Measurements from ENCODE around the gene C19orf67.

C19orf67 gene

DNA sequence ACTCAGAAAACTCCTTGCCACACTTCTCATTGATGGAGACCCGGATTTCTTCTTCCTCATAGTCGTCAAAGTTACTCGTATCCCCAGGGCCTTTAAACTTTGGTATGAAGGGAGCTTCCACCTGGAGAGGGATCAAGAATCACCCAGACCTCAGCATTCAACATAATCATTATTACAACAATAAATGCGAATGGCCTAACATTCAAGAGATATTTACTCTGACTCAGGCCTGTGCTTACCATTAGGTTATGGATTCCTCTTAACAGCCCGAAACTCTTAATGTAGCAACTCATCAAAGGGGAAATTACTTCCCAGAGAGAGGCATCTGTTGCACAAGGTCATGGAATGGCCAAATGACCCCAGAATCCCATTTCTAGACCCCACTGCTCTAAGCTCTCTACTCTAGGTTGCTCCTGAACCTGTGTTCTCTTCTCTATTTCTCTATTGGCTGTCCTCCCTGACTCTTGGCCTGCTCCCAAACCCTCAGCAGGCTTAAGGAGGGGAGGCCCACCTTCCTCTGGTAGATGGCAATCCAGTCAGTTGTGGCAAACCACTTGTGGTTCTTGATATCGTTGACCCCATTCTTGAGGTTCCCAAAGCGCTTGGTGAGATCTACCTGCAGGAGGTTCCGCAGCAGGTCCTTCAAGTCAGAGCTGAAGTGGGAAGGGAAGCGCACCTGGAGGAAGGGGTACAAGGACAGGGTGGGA, 7.7 kb upstream of the C19orf67 start:
- H3K9me3 ChIP-seq (ENCODE audit: control insufficient read depth, low read length): peaks cover 14% of the 10 kb centered on the region
- WGBS, 2 experiments (ENCODE audit: insufficient coverage in 2 of 2): 97 to 99% methylated on average over 6 to 8 of the region's 9 CpGs
- peaks cover 6% of the 10 kb centered on the region for H3K4me1 ChIP-seq (ENCODE audit: control insufficient read depth, insufficient read depth, low read length, poor library complexity, severe bottlenecking)
- H3K27ac ChIP-seq (ENCODE audit: low read depth, low read length, severe bottlenecking): no peak overlapping the region
- H3K36me3 ChIP-seq (ENCODE audit: control insufficient read depth, insufficient read depth, low read length): peaks cover 26% of the 10 kb centered on the region
- H3K4me3 ChIP-seq (ENCODE audit: extremely low read depth, insufficient read depth, low read length, poor library complexity, severe bottlenecking): no peak overlapping the region

DNA sequence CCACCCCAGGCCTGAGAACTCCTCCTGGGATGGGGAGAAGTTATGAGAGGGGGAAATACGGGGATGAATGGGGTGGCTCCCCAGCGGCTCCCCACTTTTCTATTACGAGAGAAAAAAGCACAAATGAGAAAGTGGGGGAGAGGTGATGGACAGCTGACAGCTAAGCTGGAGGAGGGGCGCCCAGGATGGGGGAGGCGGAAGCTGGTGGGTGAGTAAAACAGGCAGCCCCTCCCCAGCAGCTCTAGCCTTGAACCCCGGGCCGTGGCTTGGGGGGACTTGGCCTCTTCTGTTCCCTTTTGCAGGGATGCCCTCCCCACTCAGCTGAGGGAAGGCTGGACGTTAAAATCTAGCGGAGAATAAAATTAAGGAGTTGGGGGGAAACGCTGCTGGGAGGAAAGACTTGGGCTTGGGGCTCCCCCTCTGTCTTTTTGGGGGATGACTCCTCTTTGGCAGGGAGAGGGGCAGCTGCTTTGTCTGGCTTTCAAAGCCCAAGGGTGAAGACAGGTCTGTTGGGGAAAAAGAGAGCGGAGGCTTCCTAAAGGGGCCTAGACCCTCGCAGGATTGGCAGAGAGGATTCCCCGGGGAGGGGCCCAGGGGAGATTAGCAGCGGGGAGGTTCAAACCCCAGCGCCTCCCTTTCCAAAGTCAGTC, 6.4 kb upstream of the C19orf67 start:
- H3K9me3 ChIP-seq (ENCODE audit: control insufficient read depth, low read length): peaks cover 14% of the 10 kb centered on the region
- 36 to 41% methylated on average over 10 to 13 of the region's 15 CpGs for WGBS, 2 experiments (ENCODE audit: insufficient coverage in 2 of 2)
- H3K4me3 ChIP-seq (ENCODE audit: extremely low read depth, insufficient read depth, low read length, poor library complexity, severe bottlenecking): peak overlapping the region; percentile 60
- peak overlapping the region; percentile 85 for H3K27ac ChIP-seq (ENCODE audit: low read depth, low read length, severe bottlenecking)
- peaks cover 32% of the 10 kb centered on the region for H3K36me3 ChIP-seq (ENCODE audit: control insufficient read depth, insufficient read depth, low read length)
- H3K4me1 ChIP-seq (ENCODE audit: control insufficient read depth, insufficient read depth, low read length, poor library complexity, severe bottlenecking): peaks cover 6% of the 10 kb centered on the region

DNA sequence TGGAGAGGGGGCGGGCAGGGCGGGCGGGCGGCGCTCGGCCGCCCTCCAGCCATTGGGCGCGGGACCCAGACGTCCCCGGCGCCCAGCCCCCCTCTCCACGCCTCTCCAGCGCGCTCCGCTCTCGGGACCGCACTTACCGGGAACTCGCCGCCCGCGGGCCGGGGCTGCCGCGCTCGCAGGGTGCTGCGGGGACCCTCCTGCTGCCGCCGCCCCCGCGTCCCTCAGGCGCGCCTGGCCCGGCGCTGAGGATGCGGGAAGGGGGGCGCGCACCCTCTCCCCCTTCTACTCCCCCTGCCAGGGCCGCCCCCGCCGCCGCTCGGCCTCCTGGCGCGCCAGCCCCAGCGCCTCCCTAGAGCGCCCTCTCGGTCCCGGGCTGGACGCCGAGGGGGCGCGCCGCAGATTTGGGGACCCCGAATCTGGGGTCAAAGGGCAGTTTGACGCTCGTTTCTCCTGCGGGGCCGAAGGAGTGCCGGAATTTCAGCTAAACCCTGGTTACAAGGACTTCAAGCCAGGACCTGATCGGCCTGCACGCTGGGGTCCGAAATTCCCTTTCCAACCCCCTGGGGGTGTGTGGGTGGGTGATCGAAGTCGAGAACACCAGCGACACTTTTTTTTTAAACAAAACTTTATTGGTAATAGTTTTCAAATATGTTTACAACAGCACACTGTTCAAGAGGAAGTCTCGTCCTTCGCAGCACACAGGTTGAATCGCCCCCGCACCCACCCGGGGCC, 5.7 kb upstream of the C19orf67 start:
- H3K36me3 ChIP-seq (ENCODE audit: control insufficient read depth, insufficient read depth, low read length): peaks cover 32% of the 10 kb centered on the region
- WGBS, 2 experiments (ENCODE audit: insufficient coverage in 2 of 2): 0% methylated on average over 46 to 49 of the region's 72 CpGs
- peak overlapping the region; percentile 85 for H3K27ac ChIP-seq (ENCODE audit: low read depth, low read length, severe bottlenecking)
- H3K4me3 ChIP-seq (ENCODE audit: extremely low read depth, insufficient read depth, low read length, poor library complexity, severe bottlenecking): peak overlapping the region; percentile 60
- peaks cover 6% of the 10 kb centered on the region for H3K4me1 ChIP-seq (ENCODE audit: control insufficient read depth, insufficient read depth, low read length, poor library complexity, severe bottlenecking)
- peaks cover 14% of the 10 kb centered on the region for H3K9me3 ChIP-seq (ENCODE audit: control insufficient read depth, low read length)

DNA sequence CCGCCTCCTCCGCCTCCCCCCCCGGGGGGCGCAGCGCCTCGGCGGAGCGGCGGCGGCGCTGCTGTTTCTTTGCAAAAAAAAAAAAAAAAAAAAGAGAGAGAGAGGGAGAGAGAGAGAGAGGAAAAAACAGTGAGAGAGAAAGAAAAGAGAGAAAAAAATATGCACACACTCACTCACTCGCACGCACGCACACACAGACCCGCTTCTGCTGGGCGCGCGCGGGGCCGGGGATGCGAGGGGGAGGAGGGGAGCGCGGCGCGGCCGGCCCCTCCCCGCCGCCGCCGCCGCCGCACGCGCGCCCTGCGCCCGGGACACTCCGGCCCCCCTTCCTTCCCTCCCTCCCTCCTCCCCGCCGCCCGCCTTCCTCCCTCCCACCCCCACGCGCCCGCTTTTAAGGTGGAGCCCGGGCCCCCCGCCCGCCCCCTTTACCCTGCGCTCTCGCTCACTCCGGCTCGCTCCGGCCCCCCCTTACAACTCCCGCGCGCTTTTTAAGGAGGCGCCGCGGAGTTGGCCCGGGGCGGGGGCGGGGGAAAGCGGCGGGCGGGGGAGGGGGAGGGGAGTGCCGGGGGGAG, 5.0 kb upstream of the C19orf67 start, which contains the start of gene SAMD1:
TSS of gene SAMD1 (minus strand) at position 243 of the 572 bp plus-strand sequence.
- peak within 1 kb of the TSS; percentile 60 for H3K4me3 ChIP-seq (ENCODE audit: extremely low read depth, insufficient read depth, low read length, poor library complexity, severe bottlenecking)
- no CpG with 5 or more reads among the region's 65 CpGs for WGBS, 2 experiments (ENCODE audit: insufficient coverage in 2 of 2)
- peaks cover 31% of the 10 kb centered on the region for H3K36me3 ChIP-seq (ENCODE audit: control insufficient read depth, insufficient read depth, low read length)
- peak within 1 kb of the TSS; percentile 85 for H3K27ac ChIP-seq (ENCODE audit: low read depth, low read length, severe bottlenecking)
- peaks cover 14% of the 10 kb centered on the region for H3K9me3 ChIP-seq (ENCODE audit: control insufficient read depth, low read length)
- H3K4me1 ChIP-seq (ENCODE audit: control insufficient read depth, insufficient read depth, low read length, poor library complexity, severe bottlenecking): peaks cover 6% of the 10 kb centered on the region

DNA sequence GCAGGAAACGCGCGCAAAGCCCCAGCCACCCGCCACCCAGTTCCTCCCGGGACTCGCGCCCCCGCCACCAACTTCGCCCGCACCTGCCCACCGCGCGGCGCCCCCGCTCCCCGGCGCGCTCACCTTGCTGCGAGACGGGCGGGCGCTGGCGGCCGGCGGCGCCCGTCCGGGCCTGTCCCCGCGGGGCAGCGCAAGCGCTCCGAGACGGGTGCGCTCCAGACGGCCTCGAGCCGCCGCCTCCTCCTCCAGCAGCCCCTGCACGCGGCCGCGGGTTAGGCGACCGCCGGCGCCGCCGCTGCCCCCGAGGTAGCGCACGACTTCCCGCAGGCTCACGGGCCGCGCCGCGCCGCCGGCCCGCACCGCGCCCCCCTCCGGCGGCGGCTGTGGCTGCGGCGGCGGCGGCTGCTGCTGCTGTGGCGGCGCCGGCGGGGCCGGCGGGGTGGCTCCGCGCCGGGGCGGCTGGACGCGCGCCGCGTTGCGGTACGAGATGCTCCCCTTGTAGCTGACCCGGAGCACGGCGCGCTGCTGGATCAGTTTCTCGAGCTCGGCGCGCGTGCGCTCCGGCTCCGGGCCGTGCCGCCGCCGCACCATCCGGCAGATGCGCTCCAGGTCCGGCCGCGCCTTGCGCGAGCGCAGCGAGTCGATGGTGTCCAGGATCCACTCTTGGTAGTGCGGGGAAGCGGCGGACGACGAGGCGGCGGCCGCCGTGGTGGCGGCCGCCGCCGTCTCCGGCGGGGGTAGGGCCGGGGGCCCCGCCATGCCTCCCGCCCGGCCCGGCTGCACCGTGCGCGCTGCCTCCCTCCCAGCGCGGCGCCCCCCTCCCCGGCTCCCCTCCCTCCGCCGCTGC, 4.3 kb upstream of the C19orf67 start:
- 0% methylated on average over 52 to 103 of the region's 142 CpGs for WGBS, 2 experiments (ENCODE audit: insufficient coverage in 2 of 2)
- Histone ChIP-seq H3K4me1 (ENCODE audit: control insufficient read depth, insufficient read depth, low read length, poor library complexity, severe bottlenecking) (peaks cover 6% of the 10 kb centered on the region), H3K27ac (ENCODE audit: low read depth, low read length, severe bottlenecking) (peak overlapping the region; percentile 75)

DNA sequence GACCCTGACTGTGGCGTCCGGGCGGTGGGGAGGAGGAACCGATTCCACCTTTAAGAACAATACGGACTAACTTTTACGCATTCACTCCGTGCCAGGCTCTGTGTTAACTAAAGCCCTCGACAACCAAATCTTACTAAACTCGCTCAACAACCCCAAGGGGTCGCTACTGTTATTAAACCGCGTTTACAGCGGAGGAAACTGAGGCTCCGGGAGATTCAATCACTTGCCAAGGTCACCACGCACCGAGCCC, 3.8 kb upstream of the C19orf67 start:
- Histone ChIP-seq H3K9me3 (ENCODE audit: control insufficient read depth, low read length) (peaks cover 14% of the 10 kb centered on the region), H3K27ac (ENCODE audit: low read depth, low read length, severe bottlenecking) (no peak overlapping the region)
- 9 to 14% methylated on average over 13 to 16 of the region's 16 CpGs for WGBS, 2 experiments (ENCODE audit: insufficient coverage in 2 of 2)

More for the DNA sequence above, 4.3 kb upstream of the C19orf67 start:
- H3K9me3 ChIP-seq (ENCODE audit: control insufficient read depth, low read length): peaks cover 14% of the 10 kb centered on the region
- H3K36me3 ChIP-seq (ENCODE audit: control insufficient read depth, insufficient read depth, low read length): peaks cover 31% of the 10 kb centered on the region
- H3K4me3 ChIP-seq (ENCODE audit: extremely low read depth, insufficient read depth, low read length, poor library complexity, severe bottlenecking): peak overlapping the region; percentile 50

DNA sequence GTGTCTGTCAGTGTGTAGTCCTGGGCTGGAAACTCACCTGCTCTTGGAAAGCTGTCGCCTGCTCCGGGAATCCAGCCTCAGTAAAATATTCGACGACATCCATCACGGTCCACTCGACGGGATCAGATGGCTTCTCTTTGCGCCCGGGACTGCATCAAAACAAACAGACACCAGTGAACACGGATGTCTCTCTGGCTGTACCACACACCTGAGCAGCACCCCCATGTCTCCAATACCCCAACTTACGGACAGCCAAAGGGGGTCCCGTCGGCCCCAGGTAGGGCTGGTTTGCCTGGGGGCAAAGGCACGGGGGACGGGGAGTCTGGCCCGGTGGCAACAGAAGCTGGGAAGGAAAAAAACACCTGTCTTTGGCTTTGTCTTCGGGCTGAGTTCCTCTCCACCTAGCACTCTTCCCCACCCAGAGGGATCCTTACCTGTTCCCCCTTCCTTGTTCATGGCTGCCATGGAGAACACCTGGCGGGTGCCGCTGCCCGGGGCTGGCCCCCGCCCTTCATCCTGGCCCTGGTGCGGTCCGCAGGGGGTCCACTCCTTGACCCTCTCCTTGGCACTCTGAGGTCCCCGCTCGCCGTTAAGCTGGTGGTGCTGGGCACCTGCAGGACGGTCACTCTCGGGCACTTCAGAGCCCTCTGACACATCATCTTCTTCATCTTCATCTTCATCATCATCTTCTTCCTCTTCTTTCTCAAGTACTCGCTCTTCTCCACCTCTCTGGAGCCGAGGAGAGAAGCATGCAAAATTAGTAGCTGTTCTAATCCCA, 3.2 kb upstream of the C19orf67 start:
- Histone ChIP-seq H3K4me1 (ENCODE audit: control insufficient read depth, insufficient read depth, low read length, poor library complexity, severe bottlenecking) (peaks cover 6% of the 10 kb centered on the region), H3K9me3 (ENCODE audit: control insufficient read depth, low read length) (peaks cover 9% of the 10 kb centered on the region), H3K4me3 (ENCODE audit: extremely low read depth, insufficient read depth, low read length, poor library complexity, severe bottlenecking) (peak overlapping the region; percentile 42), H3K36me3 (ENCODE audit: control insufficient read depth, insufficient read depth, low read length) (peaks cover 31% of the 10 kb centered on the region), H3K27ac (ENCODE audit: low read depth, low read length, severe bottlenecking) (no peak overlapping the region)
- WGBS, 2 experiments (ENCODE audit: insufficient coverage in 2 of 2): 92% methylated on average over 23 to 30 of the region's 30 CpGs

More for the DNA sequence above, 3.8 kb upstream of the C19orf67 start:
- Histone ChIP-seq H3K4me1 (ENCODE audit: control insufficient read depth, insufficient read depth, low read length, poor library complexity, severe bottlenecking) (peaks cover 6% of the 10 kb centered on the region), H3K36me3 (ENCODE audit: control insufficient read depth, insufficient read depth, low read length) (peaks cover 31% of the 10 kb centered on the region), H3K4me3 (ENCODE audit: extremely low read depth, insufficient read depth, low read length, poor library complexity, severe bottlenecking) (peak overlapping the region; percentile 42)

DNA sequence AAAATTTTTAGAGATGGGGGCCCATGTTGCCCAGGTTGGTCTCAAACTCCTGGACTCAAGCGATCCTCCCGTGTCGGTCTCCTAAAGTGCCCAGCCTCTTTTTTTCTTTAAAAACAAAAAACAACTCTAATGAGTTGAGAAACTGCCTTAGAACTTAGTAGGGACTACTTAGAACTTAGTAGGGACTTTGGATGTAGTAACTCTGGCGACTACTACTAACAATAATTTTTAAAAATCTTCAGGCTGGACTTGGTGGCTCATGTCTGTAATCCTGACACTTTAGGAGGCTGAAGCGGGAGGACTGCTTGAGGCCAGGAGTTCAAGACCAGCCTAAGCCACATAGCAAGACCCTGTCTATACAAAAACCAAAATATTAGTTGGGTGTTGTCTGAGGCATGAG, 515 bp upstream of the C19orf67 start:
- 100% methylated on average over 1 of the region's 5 CpGs; no CpG with 5 or more reads in 1 of the 2 experiments for WGBS, 2 experiments (ENCODE audit: insufficient coverage in 2 of 2)
- no peak overlapping the region for H3K4me3 ChIP-seq (ENCODE audit: extremely low read depth, insufficient read depth, low read length, poor library complexity, severe bottlenecking)

DNA sequence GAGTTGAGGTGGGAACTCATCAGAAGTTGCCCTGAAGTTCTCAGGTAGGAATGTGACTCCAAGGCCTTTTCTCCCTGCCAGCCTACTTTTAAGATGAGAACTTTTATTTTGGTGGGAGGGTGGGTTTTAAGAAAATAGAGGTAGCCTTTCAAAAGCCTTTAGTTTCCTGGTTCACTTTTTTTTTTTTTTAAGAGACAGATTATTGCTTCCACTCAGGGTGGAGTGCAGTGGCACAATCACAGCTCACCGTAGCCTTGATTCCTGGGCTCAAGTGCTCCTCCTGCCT, 3.0 kb downstream of the C19orf67 start:
- H3K4me3 ChIP-seq (ENCODE audit: extremely low read depth, insufficient read depth, low read length, poor library complexity, severe bottlenecking): no peak overlapping the region
- no peaks in the 10 kb centered on the region for H3K4me1 ChIP-seq (ENCODE audit: control insufficient read depth, insufficient read depth, low read length, poor library complexity, severe bottlenecking)
- no peaks in the 10 kb centered on the region for H3K9me3 ChIP-seq (ENCODE audit: control insufficient read depth, low read length)
- WGBS, 2 experiments (ENCODE audit: insufficient coverage in 2 of 2): 62 to 65% methylated on average over 1 of the region's 1 CpG
- no peak overlapping the region for H3K27ac ChIP-seq (ENCODE audit: low read depth, low read length, severe bottlenecking)
- H3K36me3 ChIP-seq (ENCODE audit: control insufficient read depth, insufficient read depth, low read length): peaks cover 15% of the 10 kb centered on the region

More for the DNA sequence above, 515 bp upstream of the C19orf67 start:
- H3K36me3 ChIP-seq (ENCODE audit: control insufficient read depth, insufficient read depth, low read length): peaks cover 31% of the 10 kb centered on the region
- no peaks in the 10 kb centered on the region for H3K9me3 ChIP-seq (ENCODE audit: control insufficient read depth, low read length)
- no peak overlapping the region for H3K27ac ChIP-seq (ENCODE audit: low read depth, low read length, severe bottlenecking)
- H3K4me1 ChIP-seq (ENCODE audit: control insufficient read depth, insufficient read depth, low read length, poor library complexity, severe bottlenecking): peaks cover 3% of the 10 kb centered on the region

Measured in mesodermal cell (in vitro differentiated cells).